Nephron (organoid): ENCODE measurements around the gene ELMOD3.

Source experiments
- H3K27ac Mint-ChIP-seq, 3 experiments: 2 replicates each; pipeline ENCODE4 v1.8.0; 2020; ENCODE audit warnings: mixed read lengths in 3 of 3, mild to moderate bottlenecking in 2 of 3, moderate library complexity in 1 of 3
- H3K27me3 Mint-ChIP-seq: 2 replicates; pipeline ENCODE4 v1.8.0; 2021; ENCODE audit warnings: low read depth, mild to moderate bottlenecking, moderate library complexity, mixed read lengths
- H3K36me3 Mint-ChIP-seq: 2 replicates; pipeline ENCODE4 v1.8.0; 2020; ENCODE audit warnings: low read depth, mixed read lengths
- H3K4me1 Mint-ChIP-seq: 2 replicates; pipeline ENCODE4 v1.8.0; 2020; ENCODE audit warnings: mixed read lengths
- H3K4me3 Mint-ChIP-seq, 3 experiments: 2 replicates each; pipeline ENCODE4 v1.8.0; 2020; ENCODE audit warnings: mild to moderate bottlenecking in 3 of 3, mixed read lengths in 3 of 3, moderate library complexity in 2 of 3
- H3K9me3 Mint-ChIP-seq: 2 replicates; pipeline ENCODE4 v1.8.0; 2020; ENCODE audit warnings: mixed read lengths
- CTCF ChIP-seq, 3 experiments: fragments of 200-600 bp; sonication (generic); IDR thresholded peaks; one replicate each; pipeline ENCODE4 v1.5.0; 2021; ENCODE audit warnings: antibody characterized with exemption in 3 of 3; ENCODE audit not compliant: unreplicated experiment in 3 of 3

Gene ELMOD3

GRCh38 chr2:85367180-85367579, 12.6 kb downstream of the ELMOD3 start:
- no peak for TF ChIP-seq CTCF (IDR thresholded peaks at IDR 0.05; ENCODE audit: unreplicated experiment in 3 of 3)
- no peak overlapping the region for H3K4me3 Mint-ChIP-seq
- no peak overlapping the region for H3K27ac Mint-ChIP-seq
- H3K27me3 Mint-ChIP-seq, result no peaks in the 10 kb centered on the region
- no peaks in the 10 kb centered on the region for H3K9me3 Mint-ChIP-seq
- H3K4me1 Mint-ChIP-seq, result no peaks in the 10 kb centered on the region
- H3K36me3 Mint-ChIP-seq, result peaks cover 38% of the 10 kb centered on the region

- H3K4me3 Mint-ChIP-seq, result no peak overlapping the region
- no peak for TF ChIP-seq CTCF (IDR thresholded peaks at IDR 0.05; ENCODE audit: unreplicated experiment in 3 of 3)
- peaks cover 34% of the 10 kb centered on the region for H3K36me3 Mint-ChIP-seq
- no peak overlapping the region for H3K27ac Mint-ChIP-seq
- H3K9me3 Mint-ChIP-seq, result no peaks in the 10 kb centered on the region
- no peaks in the 10 kb centered on the region for H3K4me1 Mint-ChIP-seq
- H3K27me3 Mint-ChIP-seq, result no peaks in the 10 kb centered on the region
Measured at GRCh38 chr2:85368921-85369320, 14.4 kb downstream of the ELMOD3 start.

GRCh38 chr2:85369500-85369899, 14.9 kb downstream of the ELMOD3 start:
- no peak overlapping the region for H3K27ac Mint-ChIP-seq
- TF ChIP-seq CTCF (IDR thresholded peaks at IDR 0.05; ENCODE audit: unreplicated experiment in 3 of 3), result no peak
- H3K4me3 Mint-ChIP-seq, result no peak overlapping the region
- no peaks in the 10 kb centered on the region for H3K27me3 Mint-ChIP-seq
- H3K4me1 Mint-ChIP-seq, result no peaks in the 10 kb centered on the region
- H3K9me3 Mint-ChIP-seq, result no peaks in the 10 kb centered on the region
- H3K36me3 Mint-ChIP-seq, result peaks cover 37% of the 10 kb centered on the region

- Mint-ChIP-seq H3K27ac (no peak overlapping the region), H3K27me3 (no peaks in the 10 kb centered on the region), H3K36me3 (peaks cover 47% of the 10 kb centered on the region), H3K4me1 (no peaks in the 10 kb centered on the region), H3K4me3 (no peak overlapping the region), H3K9me3 (no peaks in the 10 kb centered on the region)
- TF ChIP-seq CTCF (IDR thresholded peaks at IDR 0.05; ENCODE audit: unreplicated experiment in 3 of 3), result no peak
Measured at GRCh38 chr2:85371045-85371444, 16.5 kb downstream of the ELMOD3 start.

GRCh38 chr2:85376291-85377065, 21.9 kb downstream of the ELMOD3 start:
- TF ChIP-seq CTCF (IDR thresholded peaks at IDR 0.05; ENCODE audit: unreplicated experiment in 3 of 3), result no peak

GRCh38 chr2:85377083-85377482, 22.5 kb downstream of the ELMOD3 start:
- Mint-ChIP-seq H3K4me1 (no peaks in the 10 kb centered on the region), H3K9me3 (peaks cover 15% of the 10 kb centered on the region), H3K4me3 (no peak overlapping the region), H3K36me3 (peaks cover 76% of the 10 kb centered on the region), H3K27me3 (no peaks in the 10 kb centered on the region), H3K27ac (peak overlapping the region in 2 of 3 experiments; percentile 70 to 83)
- no peak for TF ChIP-seq CTCF (IDR thresholded peaks at IDR 0.05; ENCODE audit: unreplicated experiment in 3 of 3)

More at GRCh38 chr2:85376291-85377065, 21.9 kb downstream of the ELMOD3 start:
- H3K9me3 Mint-ChIP-seq, result peaks cover 15% of the 10 kb centered on the region
- H3K27ac Mint-ChIP-seq, result peak overlapping the region in 2 of 3 experiments; percentile 70 to 83
- no peak overlapping the region for H3K4me3 Mint-ChIP-seq
- peaks cover 75% of the 10 kb centered on the region for H3K36me3 Mint-ChIP-seq
- no peaks in the 10 kb centered on the region for H3K27me3 Mint-ChIP-seq
- no peaks in the 10 kb centered on the region for H3K4me1 Mint-ChIP-seq
